ENCODE results near the gene TTC39A.
A peak's percentile ranks its signal among the peaks of the same experiment; 100 is the strongest.

Gene TTC39A

GRCh38 chr1:51274676-51275075 is 55.7 kb downstream of the TTC39A start:
- H3K4me3 ChIP-seq (replicated peaks in 1 of 2; ENCODE audit: low read depth in 2 of 2, low read length in 2 of 2) = no peak overlapping the region
- no peak for DNase-seq (ENCODE audit: low read depth in 2 of 2)
- no peak for TF ChIP-seq CTCF (IDR thresholded peaks at IDR 0.05; ENCODE audit: low read depth, low read length)

- H3K4me3 ChIP-seq (replicated peaks in 1 of 2; ENCODE audit: low read depth in 2 of 2, low read length in 2 of 2) = no peak overlapping the region
- no peak for DNase-seq (ENCODE audit: low read depth in 2 of 2)
- no peak for TF ChIP-seq CTCF (IDR thresholded peaks at IDR 0.05; ENCODE audit: low read depth, low read length)
These were observed 57.4 kb downstream of the TTC39A start for GRCh38 chr1:51272916-51273315.

GRCh38 chr1:51270751-51271150 is 59.6 kb downstream of the TTC39A start:
- peak; percentile 38 to 39 for DNase-seq (ENCODE audit: low read depth in 2 of 2)
- no peak for TF ChIP-seq CTCF (IDR thresholded peaks at IDR 0.05; ENCODE audit: low read depth, low read length)
- no peak overlapping the region for H3K4me3 ChIP-seq (replicated peaks in 1 of 2; ENCODE audit: low read depth in 2 of 2, low read length in 2 of 2)

GRCh38 chr1:51268634-51269033 is 61.7 kb downstream of the TTC39A start:
- peak; percentile 14 to 30 for DNase-seq (ENCODE audit: low read depth in 2 of 2)
- H3K4me3 ChIP-seq (replicated peaks in 1 of 2; ENCODE audit: low read depth in 2 of 2, low read length in 2 of 2) = no peak overlapping the region
- TF ChIP-seq CTCF (IDR thresholded peaks at IDR 0.05; ENCODE audit: low read depth, low read length) = no peak

- TF ChIP-seq CTCF (IDR thresholded peaks at IDR 0.05; ENCODE audit: low read depth, low read length) = no peak
- no peak for DNase-seq (ENCODE audit: low read depth in 2 of 2)
- no peak overlapping the region for H3K4me3 ChIP-seq (replicated peaks in 1 of 2; ENCODE audit: low read depth in 2 of 2, low read length in 2 of 2)
These were observed 63.6 kb downstream of the TTC39A start for GRCh38 chr1:51266791-51267190.

GRCh38 chr1:51266181-51266580 is 64.2 kb downstream of the TTC39A start:
- no peak for TF ChIP-seq CTCF (IDR thresholded peaks at IDR 0.05; ENCODE audit: low read depth, low read length)
- no peak for DNase-seq (ENCODE audit: low read depth in 2 of 2)
- no peak overlapping the region for H3K4me3 ChIP-seq (replicated peaks in 1 of 2; ENCODE audit: low read depth in 2 of 2, low read length in 2 of 2)

GRCh38 chr1:51265618-51266017 is 64.7 kb downstream of the TTC39A start:
- TF ChIP-seq CTCF (IDR thresholded peaks at IDR 0.05; ENCODE audit: low read depth, low read length) = no peak
- no peak overlapping the region for H3K4me3 ChIP-seq (replicated peaks in 1 of 2; ENCODE audit: low read depth in 2 of 2, low read length in 2 of 2)
- no peak for DNase-seq (ENCODE audit: low read depth in 2 of 2)

Measured in cardiac fibroblast (primary cell).